H1 (cell line): ENCODE data around the gene GRIP2. TPM values are rescaled to one million over a fixed set of nuclear protein-coding genes. Genes with fewer than 3 reads are reported as not detected.

Experiments
- CTCF ChIA-PET: fragments of 300-600 bp; sonication (Branson Sonifier 250); formaldehyde crosslinking; loops from one replicate; lab custom pipeline; 2021; ENCODE audit not compliant: partially characterized antibody; lab: Charles Lee
- POLR2A ChIA-PET: fragments of 300-600 bp; sonication (Branson Sonifier 250); formaldehyde crosslinking; loops from one replicate; lab custom pipeline; 2021; ENCODE audit warnings: inconsistent platforms; ENCODE audit not compliant: partially characterized antibody; lab: Charles Lee
- DNase-seq, 2 experiments: peaks; one replicate each; pipeline versions ENCODE4 v3.0.0 to v3.0.0-alpha.2; 2010 to 2022; ENCODE audit warnings: low spot score in 2 of 2, low read depth in 1 of 2, mixed read lengths in 1 of 2
- FAIRE-seq: peaks from 2 replicates; lab custom pipeline; 2011; peaks lifted over from hg19 to GRCh38; lab: Jason Lieb, UNC
- H2AFZ ChIP-seq: 2 replicates; pipeline ENCODE4 v1.8.1; 2012; ENCODE audit warnings: low read length, inconsistent platforms
- H2AK5ac ChIP-seq: 2 replicates; pipeline ENCODE4 v1.6.1; 2013; ENCODE audit warnings: low read depth, low read length
- H2BK120ac ChIP-seq: replicated peaks from 2 replicates; pipeline ENCODE3; 2013; ENCODE audit warnings: low read depth, low read length, inconsistent platforms
- H2BK12ac ChIP-seq: 2 replicates; pipeline ENCODE4 v1.6.1; 2013; ENCODE audit warnings: low read depth, low read length
- H2BK15ac ChIP-seq: 2 replicates; pipeline ENCODE4 v1.6.1; 2013; ENCODE audit warnings: low read length
- H2BK20ac ChIP-seq: 2 replicates; pipeline ENCODE4 v1.6.1; 2013; ENCODE audit warnings: low read length
- H2BK5ac ChIP-seq: 2 replicates; pipeline ENCODE4 v1.6.1; 2013; ENCODE audit warnings: low read depth, low read length
- H3K14ac ChIP-seq: 2 replicates; pipeline ENCODE4 v1.6.1; 2013; ENCODE audit warnings: inconsistent platforms; ENCODE audit not compliant: insufficient read length
- H3K18ac ChIP-seq: 2 replicates; pipeline ENCODE4 v1.6.1; 2013; ENCODE audit warnings: low read length; ENCODE audit errors: extremely low read depth
- H3K23ac ChIP-seq: 2 replicates; pipeline ENCODE4 v1.6.1; 2013; ENCODE audit warnings: inconsistent platforms; ENCODE audit not compliant: insufficient read length
- H3K23me2 ChIP-seq: 2 replicates; pipeline ENCODE4 v1.6.1; 2013; ENCODE audit warnings: low read depth, low read length
- H3K27ac ChIP-seq: 2 replicates; pipeline ENCODE4 v1.6.1; 2011; ENCODE audit warnings: low read depth, low read length, inconsistent platforms
- H3K27me3 ChIP-seq, 4 experiments: replicated peaks in 1 of 4; 1 replicate in 1 of 4; 2 replicates in 3 of 4; pipeline versions ENCODE4 v1.6.1 to v1.8.1; 2011 to 2013; ENCODE audit warnings: low read length in 3 of 4, mild to moderate bottlenecking in 3 of 4, inconsistent platforms in 2 of 4, mixed read lengths in 2 of 4, moderate library complexity in 1 of 4; ENCODE audit not compliant: control insufficient read depth in 3 of 4, insufficient read depth in 3 of 4; ENCODE audit errors: extremely low read depth in 1 of 4
- H3K36me3 ChIP-seq, 4 experiments: 2 replicates each; pipeline versions ENCODE4 v1.6.1 to v1.8.1; 2011 to 2013; ENCODE audit warnings: mild to moderate bottlenecking in 4 of 4, low read length in 3 of 4, moderate library complexity in 2 of 4, control low read depth in 1 of 4, inconsistent platforms in 1 of 4; ENCODE audit not compliant: insufficient read depth in 4 of 4, control insufficient read depth in 2 of 4
- H3K4ac ChIP-seq: replicated peaks from 2 replicates; pipeline ENCODE3; 2013; ENCODE audit warnings: low read length, low read depth, mixed read lengths, inconsistent platforms; ENCODE audit not compliant: insufficient read length
- H3K4me1 ChIP-seq, 4 experiments: replicated peaks in 1 of 4; 1 replicate in 1 of 4; 2 replicates in 3 of 4; pipeline versions ENCODE4 v1.6.1 to v1.8.1; 2011 to 2013; ENCODE audit warnings: low read length in 3 of 4, inconsistent platforms in 2 of 4, mixed read lengths in 1 of 4; ENCODE audit not compliant: insufficient read depth in 4 of 4, control insufficient read depth in 3 of 4
- H3K4me2 ChIP-seq, 2 experiments: 2 replicates each; pipeline versions ENCODE4 v1.6.1 to v1.8.1; 2011 to 2013; ENCODE audit warnings: low read depth in 2 of 2, low read length in 2 of 2, control low read depth in 1 of 2, inconsistent platforms in 1 of 2, mild to moderate bottlenecking in 1 of 2; ENCODE audit not compliant: insufficient read depth in 1 of 2
- H3K4me3 ChIP-seq, 4 experiments: fragments of 200-600, 300-600 bp in 1 of 4; sonication (generic), shearing (Covaris generic), sonication (Bioruptor Twin) in 1 of 4; 2 replicates each; pipeline versions ENCODE4 v1.5.1 to v1.8.1; 2011 to 2016; ENCODE audit warnings: low read length in 4 of 4, low read depth in 3 of 4, control low read depth in 2 of 4, inconsistent platforms in 2 of 4, mild to moderate bottlenecking in 2 of 4, mixed read lengths in 1 of 4, moderate library complexity in 1 of 4; ENCODE audit not compliant: insufficient read depth in 2 of 4; ENCODE audit errors: extremely low read depth in 1 of 4
- H3K56ac ChIP-seq: replicated peaks from 2 replicates; pipeline ENCODE3; 2013; ENCODE audit warnings: low read depth, mild to moderate bottlenecking, mixed read lengths, low read length, inconsistent platforms; ENCODE audit not compliant: insufficient read length
- H3K79me1 ChIP-seq: 2 replicates; pipeline ENCODE4 v1.6.1; 2013; ENCODE audit warnings: low read depth, low read length, control low read depth
- H3K79me2 ChIP-seq, 2 experiments: 2 replicates each; pipeline versions ENCODE4 v1.6.1 to v1.8.1; 2012 to 2013; ENCODE audit warnings: low read length in 2 of 2, mild to moderate bottlenecking in 2 of 2, inconsistent platforms in 1 of 2; ENCODE audit not compliant: insufficient read depth in 2 of 2, control insufficient read depth in 1 of 2
- H3K9ac ChIP-seq, 4 experiments: replicated peaks in 1 of 4; 1 replicate in 1 of 4; 2 replicates in 3 of 4; pipeline versions ENCODE4 v1.6.1 to v1.8.1; 2011 to 2013; ENCODE audit warnings: low read depth in 3 of 4, low read length in 3 of 4, control low read depth in 2 of 4, mild to moderate bottlenecking in 2 of 4, moderate library complexity in 2 of 4, inconsistent platforms in 1 of 4; ENCODE audit errors: extremely low read depth in 1 of 4
- H3K9me3 ChIP-seq, 2 experiments: 2 replicates each; pipeline versions ENCODE4 v1.6.1 to v1.8.1; 2012 to 2013; ENCODE audit warnings: mild to moderate bottlenecking in 2 of 2, moderate library complexity in 2 of 2, control low read depth in 1 of 2, inconsistent platforms in 1 of 2, low read depth in 1 of 2, low read length in 1 of 2, mixed read lengths in 1 of 2; ENCODE audit not compliant: insufficient read depth in 2 of 2
- H4K20me1 ChIP-seq, 2 experiments: replicated peaks in 1 of 2; 2 replicates each; pipeline versions ENCODE3 to v1.8.1; 2011 to 2013; ENCODE audit warnings: inconsistent platforms in 2 of 2, low read length in 2 of 2, mild to moderate bottlenecking in 1 of 2; ENCODE audit not compliant: insufficient read depth in 2 of 2, control insufficient read depth in 1 of 2
- H4K5ac ChIP-seq: 2 replicates; pipeline ENCODE4 v1.6.1; 2013; ENCODE audit warnings: low read length, low read depth, mixed read lengths, inconsistent platforms; ENCODE audit not compliant: insufficient read length
- H4K8ac ChIP-seq: 2 replicates; pipeline ENCODE4 v1.8.0; 2013; ENCODE audit warnings: mild to moderate bottlenecking, moderate library complexity, low read length, inconsistent platforms; ENCODE audit not compliant: insufficient read depth; ENCODE audit errors: extremely low read depth
- H4K91ac ChIP-seq: replicated peaks from 2 replicates; pipeline ENCODE3; 2013; ENCODE audit warnings: low read length, mixed read lengths, inconsistent platforms; ENCODE audit not compliant: insufficient read length
- ASH2L ChIP-seq: fragments of 200-600, 300-600 bp; sonication (generic); IDR thresholded peaks from one replicate; pipeline ENCODE4 v1.7.1; 2017; ENCODE audit warnings: low read length
- BCL11A ChIP-seq, 2 experiments: IDR thresholded peaks; one replicate each; pipeline ENCODE4 v1.6.1; 2011; ENCODE audit warnings: low read depth in 2 of 2, low read length in 2 of 2, mild to moderate bottlenecking in 2 of 2
- HDAC6 ChIP-seq: IDR thresholded peaks from one replicate; pipeline ENCODE4 v1.7.1; 2012; ENCODE audit warnings: low read depth, mild to moderate bottlenecking, inconsistent platforms, low read length, moderate library complexity
- KDM5A ChIP-seq: fragments of 200-600 bp; IDR thresholded peaks from 2 replicates; pipeline ENCODE4 v1.7.1; 2012; ENCODE audit warnings: mild to moderate bottlenecking, low read length, inconsistent platforms, mixed read lengths
- WGBS, 2 experiments: shearing (Covaris generic) in 1 of 2; methylation state at CpG; one replicate each; pipeline versions ENCODE4 v1.1.6 to v1.1.7; 2013 to 2015; ENCODE audit warnings: low lambda C conversion rate in 2 of 2, mixed read lengths in 2 of 2, inconsistent platforms in 1 of 2, low coverage in 1 of 2, missing lambda C conversion rate in 1 of 2; ENCODE audit not compliant: insufficient replicate concordance in 2 of 2, insufficient coverage in 1 of 2, insufficient read length in 1 of 2; ENCODE audit errors: extremely low coverage in 1 of 2, missing lambda C conversion rate in 1 of 2; 5-methylcytosine and 5-hydroxymethylcytosine counted together
- polyA plus RNA-seq, 7 experiments: library from polyadenylated mRNA; depleted of rRNA in 3 of 7; stranded (reverse) in 5 of 7; unstranded in 2 of 7; fragments of >200 nt in 5 of 7; fragments of 200-250 nt in 2 of 7; gene quantifications; 1 replicate in 5 of 7; 2 replicates in 1 of 7; 4 replicates in 1 of 7; pipeline versions ENCODE4 v1.2.1 to v1.2.3, GENCODE V29; 2011 to 2013; ENCODE audit warnings: missing spikeins in 2 of 7, mixed read lengths in 2 of 7
- total RNA-seq: library from RNA; stranded (reverse); fragmentation: NEBNext Ultra II Directional; extraction: Animal tissue kit (Norgen Biotek cat#: 25700); gene quantifications from 2 replicates; pipeline ENCODE4 v1.2.1, GENCODE V29; 2021
- TF ChIP-seq, protein P1 (sequence below): IDR thresholded peaks from 2 replicates; pipeline ENCODE4 v1.6.1; 2011; ENCODE audit warnings: low read depth, mild to moderate bottlenecking, low read length; ENCODE audit not compliant: insufficient read depth

GRIP2 gene
- total and polyA plus RNA-seq, 2 of the 8 experiments (the other 6 are each of a cell fraction or from before 2014, with no cell fraction given): 2.5 to 6.4 TPM

GRCh38 chr3:14528081-14528480 lies 12.1 kb downstream of the GRIP2 start:
- CTCF ChIA-PET: interaction anchor here (1.8 to 6.4 kb wide), 3 partner anchors 19 to 278 kb away, joined by 3 to 69 read pairs (median 6); no protein-coding TSS in a partner anchor
- no peaks in the 10 kb centered on the region for H3K79me1 ChIP-seq

More at GRCh38 chr3:14528081-14528480, 12.1 kb downstream of the GRIP2 start:
- H2BK20ac ChIP-seq: no peak overlapping the region
- no peak overlapping the region for H2AK5ac ChIP-seq
- WGBS, 2 experiments: 86% methylated on average over 3 of the region's 3 CpGs; no CpG with 5 or more reads in 1 of the 2 experiments
- no peaks in the 10 kb centered on the region for H3K9me3 ChIP-seq
- POLR2A ChIA-PET: interaction anchor here (0.6 to 1.5 kb wide), 3 partner anchors 10 to 908 kb away, joined by 3 read pairs; no protein-coding TSS in a partner anchor
- H2BK15ac ChIP-seq: no peak overlapping the region
- H3K79me2 ChIP-seq: no peaks in the 10 kb centered on the region
- TF ChIP-seq BCL11A (IDR thresholded peaks at IDR 0.05; ENCODE audit: low read depth in 2 of 2, low read length in 2 of 2): no peak
- no peak for TF ChIP-seq HDAC6
- TF ChIP-seq KDM5A: no peak
- TF ChIP-seq ASH2L: no peak
- TF ChIP-seq, protein P1, sequence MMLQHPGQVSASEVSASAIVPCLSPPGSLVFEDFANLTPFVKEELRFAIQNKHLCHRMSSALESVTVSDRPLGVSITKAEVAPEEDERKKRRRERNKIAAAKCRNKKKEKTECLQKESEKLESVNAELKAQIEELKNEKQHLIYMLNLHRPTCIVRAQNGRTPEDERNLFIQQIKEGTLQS: no peak
- H2BK120ac ChIP-seq: no peak overlapping the region
- no peak overlapping the region for H4K5ac ChIP-seq
- H3K23me2 ChIP-seq: no peaks in the 10 kb centered on the region; the same call in 1 of the 2 replicates
- no peak overlapping the region for H3K4me3 ChIP-seq
- H3K27ac ChIP-seq: no peak overlapping the region
- H3K14ac ChIP-seq: no peak overlapping the region
- H3K18ac ChIP-seq: no peak overlapping the region
- no peak overlapping the region for H3K56ac ChIP-seq
- no peak overlapping the region for H4K8ac ChIP-seq
- H2AFZ ChIP-seq: no peak overlapping the region
- no peak overlapping the region for H4K91ac ChIP-seq
- no peak overlapping the region for H2BK5ac ChIP-seq
- H3K9ac ChIP-seq: no peak overlapping the region
- no peaks in the 10 kb centered on the region; a peak in 1 of 8 replicates for H3K36me3 ChIP-seq
- FAIRE-seq: peak; percentile 58
- peaks cover 8 to 23% (median 14%) of the 10 kb centered on the region in 4 experiments for H3K4me1 ChIP-seq
- no peak overlapping the region for H3K4me2 ChIP-seq
- H2BK12ac ChIP-seq: no peak overlapping the region
- no peak overlapping the region for H3K4ac ChIP-seq
- DNase-seq: no peak
- no peaks in the 10 kb centered on the region for H4K20me1 ChIP-seq
- no peak overlapping the region for H3K23ac ChIP-seq
- H3K27me3 ChIP-seq: no peaks in the 10 kb centered on the region
